Measurements from ENCODE around the gene SERTAD3.

SERTAD3 gene

DNA sequence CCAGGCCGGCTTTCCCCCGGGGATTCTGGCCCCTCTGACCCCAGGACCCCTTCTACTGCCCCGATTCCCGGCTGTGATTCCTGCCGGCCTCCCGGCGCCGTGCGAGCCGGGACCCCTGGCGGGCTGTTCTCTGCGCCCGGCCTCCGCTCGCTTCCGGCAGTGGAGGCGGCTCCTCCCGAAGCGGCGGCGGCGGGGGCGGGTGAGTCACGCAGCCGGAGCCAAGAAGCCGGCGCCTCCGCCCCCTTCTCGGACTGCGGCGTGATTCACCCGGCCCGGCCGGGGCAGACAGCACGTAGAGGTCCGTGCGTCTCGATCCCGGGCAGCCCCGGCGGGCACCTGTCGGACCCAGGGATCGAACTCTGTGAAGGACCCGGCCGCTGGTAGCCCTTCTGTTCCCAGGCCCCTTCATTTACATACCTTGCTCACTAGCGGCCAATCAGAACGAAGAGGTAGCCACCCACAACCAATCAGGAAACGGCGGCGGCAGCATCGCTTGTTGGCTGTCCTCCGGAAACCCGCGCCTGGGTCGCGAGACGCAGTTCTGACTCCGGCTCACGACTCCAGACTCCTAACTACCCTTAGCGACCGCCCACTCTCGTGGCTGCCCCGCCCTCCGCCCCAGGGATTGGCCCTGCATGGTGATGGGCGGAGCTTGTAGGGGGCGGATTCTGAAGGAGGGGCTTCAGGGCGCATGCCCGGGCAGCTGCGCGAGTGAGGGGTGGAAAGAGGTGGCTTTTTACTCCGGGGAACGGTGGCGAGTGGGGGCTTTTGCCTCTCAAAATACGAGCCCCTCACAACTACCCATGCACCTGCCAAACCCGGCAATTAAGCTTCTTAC, 18.5 kb downstream of the SERTAD3 start, which contains the start of gene SERTAD1:
TSS of gene SERTAD1 (minus strand) at position 543 of the 838 bp plus-strand sequence. CDS start 2,446 bp downstream, outside the sequence.
- in situ Hi-C loops (cut with MboI; ENCODE audit: low sequenced_read_pairs) = no loop called here

- in situ Hi-C loops (cut with MboI; ENCODE audit: low sequenced_read_pairs) = no loop called here
Measured at GRCh38 chr19:40424637-40425449, 19.3 kb downstream of the SERTAD3 start.

DNA sequence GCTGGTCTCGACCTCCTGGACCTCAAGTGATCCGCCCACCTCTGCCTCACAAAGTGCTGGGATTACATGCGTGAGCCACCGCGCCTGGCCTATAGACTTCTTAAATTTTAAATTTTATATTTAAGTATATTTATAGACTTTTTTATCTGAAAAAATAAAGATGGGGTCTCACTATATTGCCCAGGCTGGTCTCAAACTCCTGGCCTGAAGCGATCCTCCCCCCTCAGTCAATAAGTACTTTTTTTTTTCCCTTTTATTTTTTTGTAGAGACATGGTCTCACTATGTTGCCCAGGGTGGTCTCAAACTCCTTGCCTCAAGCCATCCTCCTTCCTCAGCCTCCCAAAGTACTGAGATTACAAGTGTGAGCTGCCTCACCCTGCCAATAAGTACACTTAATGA, 20.2 kb downstream of the SERTAD3 start:
- in situ Hi-C loops (cut with MboI; ENCODE audit: low sequenced_read_pairs) = no loop called here

GRCh38 chr19:40422748-40423566, 21.2 kb downstream of the SERTAD3 start:
- in situ Hi-C loops (cut with MboI; ENCODE audit: low sequenced_read_pairs) = no loop called here

GRCh38 chr19:40421993-40422747, 22.0 kb downstream of the SERTAD3 start:
- in situ Hi-C loops (cut with MboI; ENCODE audit: low sequenced_read_pairs) = no loop called here

DNA sequence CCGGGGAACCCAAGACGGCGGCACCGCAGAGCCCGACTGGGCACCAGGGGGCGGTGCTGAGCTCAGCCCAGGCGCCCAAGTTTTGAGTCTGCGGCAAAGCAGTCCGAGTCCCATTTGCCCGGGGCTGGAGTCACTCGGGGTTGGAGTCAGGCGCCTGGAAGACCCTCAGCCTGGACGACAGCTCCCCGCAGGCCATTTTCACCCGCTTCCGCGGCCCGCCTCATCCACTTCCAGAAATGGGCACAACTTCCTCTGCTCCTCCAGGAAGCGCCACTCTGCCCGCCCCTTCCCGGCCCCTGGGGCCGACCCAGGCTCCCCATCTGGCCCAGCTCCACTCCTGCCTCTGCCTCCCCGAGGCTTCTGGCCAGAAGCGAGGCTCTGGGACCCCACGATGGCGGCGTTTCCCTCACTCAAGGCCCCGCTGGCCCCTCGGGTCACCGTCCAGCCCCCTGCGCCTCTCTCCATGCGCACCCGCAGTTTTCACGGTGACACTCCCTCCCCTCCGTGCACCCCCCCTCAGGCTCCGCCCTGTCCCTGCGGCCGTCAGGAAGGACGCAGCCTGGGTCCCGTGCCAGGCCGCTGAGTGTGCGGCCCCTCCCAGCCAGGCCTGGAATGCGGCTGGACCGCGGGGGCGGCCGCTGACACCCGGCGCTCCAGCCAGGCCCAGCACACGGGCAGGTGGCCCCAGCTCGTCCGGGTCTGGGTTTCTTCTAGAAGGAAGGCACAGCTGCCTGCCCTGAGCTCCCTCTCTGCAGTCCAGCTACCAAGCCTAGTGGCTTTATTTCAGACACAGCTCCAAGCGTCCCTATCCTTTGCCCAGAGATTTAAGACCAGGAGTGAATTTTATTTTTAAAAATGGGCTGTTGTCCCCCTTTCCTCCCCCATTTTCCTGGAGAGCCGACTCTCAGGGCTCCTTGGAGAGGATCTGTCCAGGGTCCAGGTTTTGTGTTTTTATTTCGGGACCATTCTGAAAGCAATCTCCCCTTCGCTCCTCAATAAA, 23.1 kb downstream of the SERTAD3 start:
- in situ Hi-C loops (cut with MboI; ENCODE audit: low sequenced_read_pairs) = no loop called here

- in situ Hi-C loops (cut with MboI; ENCODE audit: low sequenced_read_pairs) = no loop called here
Measured at GRCh38 chr19:40420451-40420765, 23.7 kb downstream of the SERTAD3 start.

DNA sequence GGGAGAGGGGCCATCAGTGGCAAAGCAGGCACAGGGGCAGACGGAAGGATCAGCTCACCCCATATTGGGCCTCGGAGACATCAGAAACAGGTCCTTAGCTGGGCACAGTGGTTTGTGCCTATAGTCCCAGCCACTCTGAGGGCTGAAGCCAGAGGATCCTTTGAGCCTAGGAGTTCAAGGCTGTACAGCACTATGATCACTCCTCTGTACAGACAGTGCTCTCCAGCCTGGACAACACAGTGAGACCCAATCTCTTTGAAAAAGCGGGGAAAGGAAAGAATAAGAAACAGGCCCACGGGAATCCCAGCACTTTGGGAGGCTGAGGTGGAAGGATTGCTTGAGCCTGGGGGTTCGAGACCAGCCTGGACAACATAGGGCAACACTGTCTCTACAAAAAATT, 24.4 kb downstream of the SERTAD3 start:
- in situ Hi-C loops (cut with MboI; ENCODE audit: low sequenced_read_pairs) = no loop called here

GRCh38 chr19:40419066-40419612, 25.0 kb downstream of the SERTAD3 start:
- in situ Hi-C loops (cut with MboI; ENCODE audit: low sequenced_read_pairs) = no loop called here

DNA sequence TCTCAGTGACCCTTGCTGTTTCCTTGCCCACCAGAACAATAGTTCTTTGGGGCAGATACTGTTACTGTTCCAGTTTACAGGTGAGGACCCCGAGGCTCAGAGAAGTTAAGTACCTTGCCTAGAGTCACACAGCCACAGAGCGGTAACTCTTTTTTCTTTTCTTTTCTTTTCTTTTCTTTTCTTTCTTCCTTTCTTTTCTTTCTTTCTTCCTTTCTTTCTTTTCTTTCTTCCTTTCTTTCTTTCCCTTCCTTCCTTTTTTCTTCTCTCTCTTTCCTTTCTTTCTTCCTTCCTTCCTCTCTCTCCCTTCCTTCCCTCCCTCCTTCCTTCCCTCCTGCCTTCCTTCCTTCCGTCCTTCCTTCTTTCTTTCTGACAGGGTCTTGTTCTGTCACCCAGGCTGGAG, 26.1 kb downstream of the SERTAD3 start:
- in situ Hi-C loops (cut with MboI; ENCODE audit: low sequenced_read_pairs) = no loop called here

DNA sequence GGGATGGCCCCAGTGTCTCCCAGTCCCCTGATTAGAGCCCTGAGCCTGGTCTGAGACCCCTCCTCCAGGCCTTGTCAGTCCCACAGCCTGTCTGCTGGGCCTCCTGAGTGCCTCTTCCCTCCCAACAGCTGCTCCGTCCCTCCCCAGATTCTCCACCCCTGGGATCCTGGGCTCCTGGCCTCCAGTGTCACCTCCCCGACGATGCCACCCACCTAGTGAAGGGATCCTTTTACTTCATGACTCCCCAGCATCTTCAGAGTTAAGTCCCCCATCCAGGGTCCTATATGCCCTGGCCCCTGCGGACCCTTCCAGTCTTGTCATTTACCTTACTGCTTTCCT, 26.5 kb downstream of the SERTAD3 start:
- in situ Hi-C loops (cut with MboI; ENCODE audit: low sequenced_read_pairs) = no loop called here

- in situ Hi-C loops (cut with MboI; ENCODE audit: low sequenced_read_pairs) = no loop called here
Measured at GRCh38 chr19:40416918-40417642, 27.1 kb downstream of the SERTAD3 start.

GRCh38 chr19:40415768-40416167, 28.4 kb downstream of the SERTAD3 start:
- in situ Hi-C loops (cut with MboI; ENCODE audit: low sequenced_read_pairs) = no loop called here

DNA sequence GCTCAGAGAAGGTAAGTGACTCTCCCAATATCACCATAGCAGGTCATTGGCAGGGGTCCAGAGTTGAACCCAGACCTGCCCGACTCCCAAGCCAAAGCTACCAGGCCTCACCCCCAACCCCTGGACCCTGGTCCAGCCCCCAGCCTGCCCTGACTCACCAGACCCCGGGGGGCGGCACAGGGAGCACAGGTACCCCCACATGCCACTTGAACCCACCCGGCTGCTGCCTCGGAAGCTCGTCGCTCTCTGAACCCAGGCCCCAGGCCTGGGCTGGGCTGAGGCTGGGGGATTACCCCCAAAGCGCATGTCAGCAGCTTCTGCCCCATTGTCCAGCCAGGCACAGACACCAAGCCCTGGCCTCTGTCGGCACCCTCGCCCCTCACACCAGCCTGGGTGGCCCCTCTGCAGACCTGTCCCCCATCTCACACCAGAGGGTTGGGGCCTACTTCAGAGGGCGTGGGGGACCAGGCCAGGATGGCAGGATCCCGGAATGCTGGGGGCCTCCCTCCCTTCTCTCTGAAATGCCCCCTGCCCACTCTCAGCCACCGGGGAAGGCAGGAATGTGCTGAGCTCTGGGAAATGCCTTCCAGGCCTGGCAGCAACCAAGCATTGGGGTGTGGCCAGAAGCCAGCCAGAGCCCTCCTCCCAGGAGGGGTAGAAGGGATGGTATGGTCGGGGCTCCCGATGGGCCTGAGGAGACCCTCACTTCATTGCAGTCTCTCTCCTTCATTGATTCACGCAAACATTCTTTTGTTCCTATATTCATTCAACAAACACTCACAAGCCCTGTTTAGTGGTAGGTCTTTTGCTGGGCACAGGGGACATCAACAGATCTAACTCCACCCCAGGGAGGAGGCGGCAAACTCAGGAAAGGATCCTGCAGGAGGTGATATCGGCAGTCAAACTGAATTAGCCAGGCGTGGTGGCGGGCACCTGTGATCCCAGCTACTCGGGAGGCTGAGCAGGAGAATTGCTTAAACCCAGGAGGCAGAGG, 29.3 kb downstream of the SERTAD3 start:
- in situ Hi-C loops (cut with MboI; ENCODE audit: low sequenced_read_pairs) = no loop called here

DNA sequence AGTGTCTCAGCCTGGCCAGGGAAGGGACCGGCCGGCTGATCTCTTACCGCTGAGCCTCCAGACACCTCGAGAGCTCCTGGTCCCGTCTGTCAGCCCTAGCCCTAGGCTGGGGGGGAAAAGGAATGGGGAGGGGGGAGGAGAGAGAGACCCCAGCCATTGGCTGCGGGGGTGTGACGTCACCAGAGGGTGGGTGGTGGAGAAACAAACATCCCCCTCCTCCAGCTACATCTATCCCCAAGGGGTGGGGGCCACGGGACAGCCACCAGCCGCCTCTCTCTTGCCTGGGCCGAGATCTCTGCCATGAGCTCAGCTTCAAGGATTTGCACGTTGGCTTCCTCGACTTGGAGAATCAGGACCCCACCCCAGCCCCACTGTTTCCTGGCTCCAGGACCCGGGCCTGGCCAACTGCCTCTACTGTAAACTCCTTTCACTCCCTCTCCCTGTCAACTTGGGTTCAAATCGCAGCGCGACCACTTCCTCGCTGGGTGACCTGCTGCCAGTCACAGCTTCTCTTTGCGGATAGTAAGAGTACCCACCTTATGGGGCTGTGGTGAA, 30.8 kb downstream of the SERTAD3 start, which contains the start of gene PRX:
TSS of gene PRX (minus strand) at position 88 of the 555 bp plus-strand sequence. CDS start 5,446 bp downstream, outside the sequence.
- in situ Hi-C loops (cut with MboI; ENCODE audit: low sequenced_read_pairs) = no loop called here

DNA sequence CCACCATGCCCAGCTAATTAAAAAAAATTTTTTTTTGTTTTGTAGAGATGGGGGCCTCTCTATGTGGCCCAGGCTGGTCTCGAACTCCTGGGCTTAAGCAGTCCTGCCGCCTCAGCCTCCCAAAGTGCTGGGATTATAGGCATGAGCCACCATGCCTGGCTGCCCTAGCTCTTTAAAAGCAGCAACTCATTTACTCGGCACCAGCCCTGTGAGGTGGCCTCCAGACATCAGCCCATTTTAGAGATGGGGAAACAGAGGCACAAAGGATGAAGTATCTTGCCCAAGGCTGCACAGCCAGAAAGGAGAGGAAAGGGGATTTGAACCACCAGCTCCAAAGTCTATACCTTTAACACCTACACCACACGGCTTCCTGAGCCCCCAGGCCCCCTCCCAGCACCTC, 31.3 kb downstream of the SERTAD3 start:
- in situ Hi-C loops (cut with MboI; ENCODE audit: low sequenced_read_pairs) = no loop called here

DNA sequence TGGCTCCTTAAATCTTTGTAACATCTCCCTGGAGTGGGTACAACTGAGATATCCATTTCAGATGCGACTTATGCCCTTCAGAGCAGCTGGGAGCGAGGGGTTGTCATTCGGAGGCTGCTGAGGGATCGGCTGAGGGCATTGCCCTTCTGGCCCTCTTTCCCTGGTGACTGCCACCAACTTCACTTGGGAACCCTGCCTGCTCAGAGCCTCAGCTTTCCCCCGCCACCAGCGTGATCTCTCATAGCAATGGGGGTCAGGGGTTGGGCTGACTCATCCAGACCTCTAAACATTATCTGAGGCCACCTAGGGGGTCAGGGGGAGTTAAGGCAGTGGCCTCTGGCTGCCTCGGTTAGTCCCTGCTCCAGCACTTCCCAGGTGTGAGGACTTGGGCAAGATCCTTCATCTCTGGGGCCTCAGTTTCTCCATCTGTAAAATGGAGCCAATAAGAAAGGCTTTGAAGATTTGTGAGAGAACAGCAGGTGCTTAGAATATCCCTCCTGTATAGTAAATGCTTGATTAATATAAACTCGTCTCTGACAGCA, 32.1 kb downstream of the SERTAD3 start:
- in situ Hi-C loops (cut with MboI; ENCODE audit: low sequenced_read_pairs) = no loop called here
